Liver (tissue), 9 donors: Measurements from ENCODE around the gene KANSL1. TPM values are rescaled to one million over a fixed set of nuclear protein-coding genes. Genes with fewer than 3 reads are reported as not detected.
"Not testable (repeated sequence)": the region's sequence is repeated elsewhere in the genome, so short reads cannot be mapped to it uniquely, and the experiment has no call there.

ENCODE experiments used
- DNase-seq: peaks from one replicate; pipeline ENCODE4 v3.0.0-alpha.2; 2017; ENCODE audit warnings: low spot score
- H3K27ac ChIP-seq, 2 donors: one replicate each; pipeline ENCODE4 v1.7.0; 2013; ENCODE audit warnings: inconsistent platforms in 2 of 2, low read length in 2 of 2, control low read depth in 1 of 2, low read depth in 1 of 2, mild to moderate bottlenecking in 1 of 2
- H3K27me3 ChIP-seq, 4 donors: one replicate each; pipeline versions ENCODE4 v1.6.1 to v1.7.0; 2013; ENCODE audit warnings: low read length in 3 of 4, inconsistent platforms in 1 of 4, mild to moderate bottlenecking in 1 of 4, moderate library complexity in 1 of 4; ENCODE audit not compliant: control insufficient read depth in 4 of 4, insufficient read depth in 4 of 4
- H3K36me3 ChIP-seq, 4 donors: one replicate each; pipeline versions ENCODE4 v1.6.1 to v1.7.0; 2013; ENCODE audit warnings: low read length in 3 of 4, mild to moderate bottlenecking in 3 of 4, low read depth in 1 of 4, moderate library complexity in 1 of 4; ENCODE audit not compliant: control insufficient read depth in 4 of 4, insufficient read depth in 3 of 4
- H3K4me1 ChIP-seq, 4 donors: one replicate each; pipeline versions ENCODE4 v1.6.1 to v1.7.0; 2013; ENCODE audit warnings: low read length in 3 of 4, mild to moderate bottlenecking in 3 of 4, moderate library complexity in 1 of 4; ENCODE audit not compliant: control insufficient read depth in 4 of 4, insufficient read depth in 4 of 4
- H3K4me3 ChIP-seq, 3 donors: one replicate each; pipeline versions ENCODE4 v1.6.1 to v1.7.0; 2013; ENCODE audit warnings: low read length in 3 of 3, control low read depth in 1 of 3, low read depth in 1 of 3, mild to moderate bottlenecking in 1 of 3
- H3K9ac ChIP-seq, 2 donors: one replicate each; pipeline ENCODE4 v1.7.0; 2013; ENCODE audit warnings: low read length in 2 of 2, mild to moderate bottlenecking in 2 of 2, moderate library complexity in 2 of 2, control low read depth in 1 of 2, low read depth in 1 of 2
- H3K9me3 ChIP-seq, 4 donors: one replicate each; pipeline versions ENCODE4 v1.6.1 to v1.7.0; 2013; ENCODE audit warnings: low read length in 3 of 4; ENCODE audit not compliant: control insufficient read depth in 4 of 4
- ATF3 ChIP-seq: IDR thresholded peaks from 2 replicates; pipeline ENCODE4 v1.6.1; 2016; ENCODE audit warnings: antibody characterized with exemption
- CTCF ChIP-seq: fragments of 150-350 bp; IDR thresholded peaks from 2 replicates; pipeline ENCODE4 v1.5.1; 2017; ENCODE audit warnings: improper control_type of control experiment, low read depth, low read length; ENCODE audit not compliant: missing input control
- EGR1 ChIP-seq, 2 donors: IDR thresholded peaks; 2 replicates each; pipeline ENCODE4 v1.6.1; 2016 to 2018; ENCODE audit warnings: antibody characterized with exemption in 2 of 2, low read depth in 2 of 2
- FOXA1 ChIP-seq: IDR thresholded peaks from 2 replicates; pipeline ENCODE4 v1.6.1; 2016; ENCODE audit warnings: antibody characterized with exemption
- FOXA2 ChIP-seq: IDR thresholded peaks from 2 replicates; pipeline ENCODE4 v1.6.1; 2016; ENCODE audit warnings: antibody characterized with exemption
- GABPA ChIP-seq, 2 donors: IDR thresholded peaks in 1 of 2; conservative IDR thresholded peaks in 1 of 2; 2 replicates each; pipeline ENCODE4 v1.6.1; 2016; ENCODE audit warnings: antibody characterized with exemption in 2 of 2, mild to moderate bottlenecking in 1 of 2, moderate library complexity in 1 of 2
- HNF4A ChIP-seq, 2 donors: conservative IDR thresholded peaks; 2 replicates each; pipeline ENCODE4 v1.6.1; 2016; ENCODE audit warnings: antibody characterized with exemption in 2 of 2, mild to moderate bottlenecking in 2 of 2
- HNF4G ChIP-seq: IDR thresholded peaks from 2 replicates; pipeline ENCODE4 v1.6.1; 2016; ENCODE audit warnings: antibody characterized with exemption
- MAX ChIP-seq: IDR thresholded peaks from 2 replicates; pipeline ENCODE4 v1.6.1; 2016; ENCODE audit warnings: antibody characterized with exemption
- NR2F2 ChIP-seq: IDR thresholded peaks from 2 replicates; pipeline ENCODE4 v1.6.1; 2016; ENCODE audit warnings: antibody characterized with exemption
- RAD21 ChIP-seq, 2 donors: IDR thresholded peaks; 2 replicates each; pipeline ENCODE4 v1.6.1; 2016; ENCODE audit warnings: antibody characterized with exemption in 2 of 2, mild to moderate bottlenecking in 2 of 2
- REST ChIP-seq: IDR thresholded peaks from 2 replicates; pipeline ENCODE4 v1.6.1; 2016; ENCODE audit warnings: antibody characterized with exemption, mild to moderate bottlenecking
- RXRA ChIP-seq, 2 donors: IDR thresholded peaks; 2 replicates each; pipeline ENCODE4 v1.6.1; 2017 to 2018; ENCODE audit warnings: antibody characterized with exemption in 2 of 2, mild to moderate bottlenecking in 1 of 2
- SP1 ChIP-seq: IDR thresholded peaks from 2 replicates; pipeline ENCODE4 v1.6.1; 2018; ENCODE audit warnings: antibody characterized with exemption, mild to moderate bottlenecking
- TAF1 ChIP-seq: conservative IDR thresholded peaks from 2 replicates; pipeline ENCODE4 v1.6.1; 2016; ENCODE audit warnings: antibody characterized with exemption, mild to moderate bottlenecking
- ZBTB33 ChIP-seq: IDR thresholded peaks from 2 replicates; pipeline ENCODE4 v1.6.1; 2016; ENCODE audit warnings: antibody characterized with exemption
- WGBS: extraction: QIAGEN DNeasy Blood & Tissue Kit; methylation state at CpG from one replicate; pipeline ENCODE4 v1.1.7; 2013; 5-methylcytosine and 5-hydroxymethylcytosine counted together
- polyA plus RNA-seq, 2 donors: library from polyadenylated mRNA; stranded (reverse) in 1 of 2; unstranded in 1 of 2; fragments of 200-250 nt in 1 of 2; fragments of >200 nt in 1 of 2; fragmentation: Nextera tagmentation in 1 of 2; extraction: Ambion mirVana in 1 of 2; gene quantifications; one replicate each; pipeline versions ENCODE4 v1.2.1 to v1.2.3, GENCODE V29; 2013 to 2015
- total RNA-seq, 2 donors: library from RNA; depleted of rRNA; stranded (reverse); fragments of >200 nt; gene quantifications; one replicate each; pipeline ENCODE4 v1.2.3, GENCODE V29; 2014
- donor health status: healthy.
- donor health status: healthy.
- donor health status: healthy.
- donor health status: healthy.
- donor health status: healthy.

Gene KANSL1
- total and polyA plus RNA-seq, 4 donors = 5.5 to 86.3 (median 24.0) TPM

GRCh38 chr17:46190763-46191162 is 2.5 kb downstream of the KANSL1 start:
- Histone ChIP-seq H3K27ac (peak overlapping the region in 1 of 2 donors; percentile 26), H3K9ac (peak overlapping the region in 1 of 2 donors; percentile 38), H3K9me3 (no peaks in the 10 kb centered on the region), H3K4me1 (peaks cover 14 to 34% (median 25%) of the 10 kb centered on the region in 4 donors), H3K27me3 (no peaks in the 10 kb centered on the region), H3K4me3 (peak overlapping the region in 1 of 3 donors; percentile 15), H3K36me3 (no peaks in the 10 kb centered on the region)
- DNase-seq = no peak
- WGBS = 28% methylated on average over 4 of the region's 4 CpGs
- no peak for TF ChIP-seq EGR1 (IDR thresholded peaks at IDR 0.05; ENCODE audit: low read depth in 2 of 2)
- no peak for TF ChIP-seq HNF4A (conservative IDR thresholded peaks at IDR 0.05)
- TF ChIP-seq SP1 = no peak
- TF ChIP-seq RXRA (IDR thresholded peaks at IDR 0.05) = no peak
- TF ChIP-seq NR2F2 = no peak
- no peak for TF ChIP-seq GABPA (IDR thresholded peaks at IDR 0.05 in 1 of 2, conservative IDR thresholded peaks at IDR 0.05 in 1 of 2)
- no peak for TF ChIP-seq HNF4G
- no peak for TF ChIP-seq ATF3
- TF ChIP-seq REST = no peak
- TF ChIP-seq TAF1 = no peak
- no peak for TF ChIP-seq ZBTB33
- no peak for TF ChIP-seq CTCF
- no peak for TF ChIP-seq RAD21 (IDR thresholded peaks at IDR 0.05)
- TF ChIP-seq MAX = no peak
- TF ChIP-seq FOXA1 = no peak
- no peak for TF ChIP-seq FOXA2

- WGBS = 89% methylated on average over 3 of the region's 3 CpGs
- peaks cover 15 to 39% (median 25%) of the 10 kb centered on the region in 4 donors for H3K4me1 ChIP-seq
- not testable (repeated sequence) for H3K4me3 ChIP-seq, H3K36me3 ChIP-seq, DNase-seq, H3K27ac ChIP-seq, H3K27me3 ChIP-seq, H3K9me3 ChIP-seq, H3K9ac ChIP-seq
- TF ChIP-seq CTCF (peak; percentile 18), RAD21 (IDR thresholded peaks at IDR 0.05) (peak; percentile 36 to 61)
Observed at GRCh38 chr17:46186827-46187235, 6.4 kb downstream of the KANSL1 start.
